H9 (cell line): ENCODE results near the gene HK3. TPM values are rescaled to one million over a fixed set of nuclear protein-coding genes. Genes with fewer than 3 reads are reported as not detected.

Source experiments
- DNase-seq: peaks from one replicate; pipeline ENCODE4 v3.0.0-alpha.2; 2017
- H2AFZ ChIP-seq: one replicate; pipeline ENCODE4 v1.6.1; 2013; ENCODE audit warnings: mild to moderate bottlenecking, low read length, control low read depth, moderate library complexity
- H2AK5ac ChIP-seq: 2 replicates; pipeline ENCODE4 v1.6.1; 2013; ENCODE audit warnings: low read length, control low read depth, mixed read lengths; ENCODE audit not compliant: insufficient read length
- H2BK120ac ChIP-seq: one replicate; pipeline ENCODE4 v1.6.1; 2013; ENCODE audit warnings: low read depth, mild to moderate bottlenecking, low read length, control low read depth, inconsistent platforms; ENCODE audit not compliant: poor library complexity, severe bottlenecking
- H2BK12ac ChIP-seq: 2 replicates; pipeline ENCODE4 v1.6.1; 2013; ENCODE audit warnings: low read length, control low read depth, mixed read lengths, low read depth; ENCODE audit not compliant: insufficient read length
- H2BK15ac ChIP-seq: 2 replicates; pipeline ENCODE4 v1.6.1; 2013; ENCODE audit warnings: low read depth, low read length, control low read depth
- H2BK20ac ChIP-seq: one replicate; pipeline ENCODE4 v1.6.1; 2013; ENCODE audit warnings: low read depth, mild to moderate bottlenecking, low read length, control low read depth, inconsistent platforms; ENCODE audit not compliant: poor library complexity, severe bottlenecking
- H2BK5ac ChIP-seq: 2 replicates; pipeline ENCODE4 v1.6.1; 2013; ENCODE audit warnings: low read length, control low read depth, mixed read lengths; ENCODE audit not compliant: insufficient read length
- H3K14ac ChIP-seq: 2 replicates; pipeline ENCODE4 v1.6.1; 2013; ENCODE audit warnings: low read length, control low read depth; ENCODE audit not compliant: insufficient read depth
- H3K18ac ChIP-seq: 2 replicates; pipeline ENCODE4 v1.6.1; 2013; ENCODE audit warnings: low read depth, mild to moderate bottlenecking, mixed read lengths, low read length, control low read depth; ENCODE audit not compliant: insufficient read length
- H3K23ac ChIP-seq: 2 replicates; pipeline ENCODE4 v1.6.1; 2013; ENCODE audit warnings: low read length, control low read depth, mixed read lengths, low read depth; ENCODE audit not compliant: insufficient read length
- H3K23me2 ChIP-seq: 2 replicates; pipeline ENCODE4 v1.6.1; 2013; ENCODE audit warnings: low read depth, mild to moderate bottlenecking, mixed read lengths, low read length, control low read depth; ENCODE audit not compliant: insufficient read length, poor library complexity, severe bottlenecking
- H3K27ac ChIP-seq: 2 replicates; pipeline ENCODE4 v1.5.1; 2013; ENCODE audit warnings: low read length, control low read depth, mixed read lengths, low read depth; ENCODE audit not compliant: insufficient read length
- H3K27me3 ChIP-seq: 2 replicates; pipeline ENCODE4 v1.6.1; 2013; ENCODE audit warnings: low read length, control low read depth, inconsistent platforms; ENCODE audit not compliant: insufficient read depth
- H3K4ac ChIP-seq: 2 replicates; pipeline ENCODE4 v1.6.1; 2013; ENCODE audit warnings: low read depth, mild to moderate bottlenecking, control low read depth, inconsistent platforms, low read length, moderate library complexity
- H3K4me1 ChIP-seq: 2 replicates; pipeline ENCODE4 v1.6.1; 2013; ENCODE audit warnings: low read length, control low read depth, inconsistent platforms; ENCODE audit not compliant: insufficient read depth
- H3K4me2 ChIP-seq: 2 replicates; pipeline ENCODE4 v1.6.1; 2013; ENCODE audit warnings: low read length, control low read depth, mixed read lengths; ENCODE audit not compliant: insufficient read length, insufficient read depth
- H3K56ac ChIP-seq: 2 replicates; pipeline ENCODE4 v1.6.1; 2013; ENCODE audit warnings: low read depth, mild to moderate bottlenecking, mixed read lengths, low read length, control low read depth; ENCODE audit not compliant: insufficient read length
- H3K79me1 ChIP-seq: 2 replicates; pipeline ENCODE4 v1.6.1; 2013; ENCODE audit warnings: low read depth, mild to moderate bottlenecking, moderate library complexity, low read length, control low read depth, inconsistent platforms; ENCODE audit not compliant: insufficient read depth, poor library complexity, severe bottlenecking
- H3K79me2 ChIP-seq: 2 replicates; pipeline ENCODE4 v1.6.1; 2013; ENCODE audit warnings: low read length, control low read depth, inconsistent platforms; ENCODE audit not compliant: insufficient read depth
- H3K9ac ChIP-seq: 2 replicates; pipeline ENCODE4 v1.6.1; 2013; ENCODE audit warnings: low read length, control low read depth, mixed read lengths; ENCODE audit not compliant: insufficient read length; ENCODE audit errors: extremely low read depth
- H3K9me3 ChIP-seq: one replicate; pipeline ENCODE4 v1.6.1; 2013; ENCODE audit warnings: low read depth, low read length, inconsistent platforms; ENCODE audit not compliant: control insufficient read depth
- H3T11ph ChIP-seq: one replicate; pipeline ENCODE4 v1.6.1; 2013; ENCODE audit warnings: mild to moderate bottlenecking, low read length, control low read depth, inconsistent platforms
- H4K20me1 ChIP-seq: one replicate; pipeline ENCODE4 v1.6.1; 2013; ENCODE audit not compliant: control insufficient read depth, insufficient read length, insufficient read depth
- H4K5ac ChIP-seq: 2 replicates; pipeline ENCODE4 v1.6.1; 2013; ENCODE audit warnings: low read depth, mild to moderate bottlenecking, mixed read lengths, low read length, control low read depth; ENCODE audit not compliant: insufficient read length
- H4K8ac ChIP-seq: replicated peaks from 2 replicates; pipeline ENCODE4 v1.6.1; 2013; ENCODE audit warnings: low read length, control low read depth, mixed read lengths, low read depth; ENCODE audit not compliant: insufficient read length
- H4K91ac ChIP-seq: 2 replicates; pipeline ENCODE4 v1.6.1; 2013; ENCODE audit warnings: low read depth, mild to moderate bottlenecking, moderate library complexity, mixed read lengths, low read length, control low read depth; ENCODE audit not compliant: insufficient read length
- H3K27ac Mint-ChIP-seq, 3 experiments: 2 replicates in 2 of 3; 3 replicates in 1 of 3; pipeline ENCODE4 v1.8.0; 2020 to 2021; ENCODE audit warnings: mixed read lengths in 3 of 3, mild to moderate bottlenecking in 1 of 3, moderate library complexity in 1 of 3
- H3K27me3 Mint-ChIP-seq: 2 replicates; pipeline ENCODE4 v1.8.0; 2021; ENCODE audit warnings: low read depth, mild to moderate bottlenecking, moderate library complexity, mixed read lengths
- H3K36me3 Mint-ChIP-seq, 3 experiments: 2 replicates in 2 of 3; 3 replicates in 1 of 3; pipeline ENCODE4 v1.8.0; 2020 to 2021; ENCODE audit warnings: low read depth in 3 of 3, mixed read lengths in 3 of 3; ENCODE audit not compliant: insufficient read depth in 1 of 3
- H3K4me1 Mint-ChIP-seq, 2 experiments: 2 replicates each; pipeline ENCODE4 v1.8.0; 2020; ENCODE audit warnings: mixed read lengths in 2 of 2
- H3K4me3 Mint-ChIP-seq, 2 experiments: 2 replicates in 1 of 2; 3 replicates in 1 of 2; pipeline ENCODE4 v1.8.0; 2020 to 2021; ENCODE audit warnings: mild to moderate bottlenecking in 2 of 2, mixed read lengths in 2 of 2, moderate library complexity in 1 of 2
- H3K9me3 Mint-ChIP-seq, 2 experiments: 2 replicates in 1 of 2; 3 replicates in 1 of 2; pipeline ENCODE4 v1.8.0; 2020; ENCODE audit warnings: mild to moderate bottlenecking in 2 of 2, mixed read lengths in 2 of 2, moderate library complexity in 1 of 2
- WGBS: extraction: QIAGEN DNeasy Blood & Tissue Kit; methylation state at CpG from one replicate; pipeline ENCODE4 v1.1.7; 2013; ENCODE audit warnings: missing lambda C conversion rate, low lambda C conversion rate, mixed read lengths; ENCODE audit not compliant: insufficient read length; ENCODE audit errors: extremely low coverage; 5-methylcytosine and 5-hydroxymethylcytosine counted together
- total RNA-seq: library from RNA; stranded (reverse); gene quantifications from 2 replicates; pipeline ENCODE4 v1.2.1, GENCODE V29; 2021
- TF ChIP-seq, protein P1 (sequence below): fragments of 200-600 bp; sonication (generic); conservative IDR thresholded peaks from 3 replicates; pipeline ENCODE4 v1.8.0; 2021; ENCODE audit warnings: antibody characterized with exemption, mild to moderate bottlenecking

Gene HK3
- total RNA-seq, 1 experiment from 2014 or later: not detected

- Histone ChIP-seq H3K4ac (no peak overlapping the region), H3K79me1 (no peaks in the 10 kb centered on the region), H3K23me2 (no peaks in the 10 kb centered on the region), H4K91ac (no peak overlapping the region), H2BK120ac (no peak overlapping the region), H2AK5ac (no peak overlapping the region), H4K5ac (no peak overlapping the region), H4K8ac (no peak overlapping the region), H2AFZ (no peak overlapping the region), H3K18ac (no peak overlapping the region), H4K20me1 (no peaks in the 10 kb centered on the region), H3K27ac (no peak overlapping the region), H2BK12ac (no peak overlapping the region), H3K23ac (no peak overlapping the region), H2BK20ac (no peak overlapping the region), H3K27me3 (no peaks in the 10 kb centered on the region), H3K56ac (no peak overlapping the region), H2BK5ac (no peak overlapping the region), H3K9ac (no peak overlapping the region), H3K14ac (no peak overlapping the region), H3K4me2 (no peak overlapping the region), H3T11ph (no peak overlapping the region), H3K9me3 (no peaks in the 10 kb centered on the region), H3K79me2 (no peaks in the 10 kb centered on the region), H3K4me1 (no peaks in the 10 kb centered on the region), H2BK15ac (no peak overlapping the region)
- no peak overlapping the region for H3K4me3 Mint-ChIP-seq
- H3K36me3 Mint-ChIP-seq: no peaks in the 10 kb centered on the region
- no peaks in the 10 kb centered on the region for H3K9me3 Mint-ChIP-seq
- DNase-seq: no peak
- H3K27me3 Mint-ChIP-seq: peaks cover 2% of the 10 kb centered on the region
- TF ChIP-seq, protein P1, sequence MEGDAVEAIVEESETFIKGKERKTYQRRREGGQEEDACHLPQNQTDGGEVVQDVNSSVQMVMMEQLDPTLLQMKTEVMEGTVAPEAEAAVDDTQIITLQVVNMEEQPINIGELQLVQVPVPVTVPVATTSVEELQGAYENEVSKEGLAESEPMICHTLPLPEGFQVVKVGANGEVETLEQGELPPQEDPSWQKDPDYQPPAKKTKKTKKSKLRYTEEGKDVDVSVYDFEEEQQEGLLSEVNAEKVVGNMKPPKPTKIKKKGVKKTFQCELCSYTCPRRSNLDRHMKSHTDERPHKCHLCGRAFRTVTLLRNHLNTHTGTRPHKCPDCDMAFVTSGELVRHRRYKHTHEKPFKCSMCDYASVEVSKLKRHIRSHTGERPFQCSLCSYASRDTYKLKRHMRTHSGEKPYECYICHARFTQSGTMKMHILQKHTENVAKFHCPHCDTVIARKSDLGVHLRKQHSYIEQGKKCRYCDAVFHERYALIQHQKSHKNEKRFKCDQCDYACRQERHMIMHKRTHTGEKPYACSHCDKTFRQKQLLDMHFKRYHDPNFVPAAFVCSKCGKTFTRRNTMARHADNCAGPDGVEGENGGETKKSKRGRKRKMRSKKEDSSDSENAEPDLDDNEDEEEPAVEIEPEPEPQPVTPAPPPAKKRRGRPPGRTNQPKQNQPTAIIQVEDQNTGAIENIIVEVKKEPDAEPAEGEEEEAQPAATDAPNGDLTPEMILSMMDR: no peak
- H3K4me1 Mint-ChIP-seq: peaks cover 0 to 9% of the 10 kb centered on the region in 2 experiments; a peak in 2 of 4 replicates
- WGBS: no CpG with 5 or more reads among the region's 18 CpGs
- H3K27ac Mint-ChIP-seq: 0 out of 7 replicates have a peak overlapping the region, but pooled peaks of 1 of the 3 experiments have one; percentile 36
These were observed 43.5 kb downstream of the HK3 start for GRCh38 chr5:176855598-176855997.
